HL-60 (cell line): Measurements from ENCODE around the gene GNAT2.
"Not testable (repeated sequence)": the region's sequence is repeated elsewhere in the genome, so short reads cannot be mapped to it uniquely, and the experiment has no call there.

Experiments used
- DNase-seq, 2 experiments: peaks; one replicate each; pipeline ENCODE4 v3.0.0-alpha.2; 2010 to 2020; ENCODE audit warnings: low read depth in 1 of 2, low spot score in 1 of 2
- H3K27ac ChIP-seq: fragments of 250-450 bp; sonication (Bioruptor Pico); replicated peaks from 2 replicates; pipeline ENCODE4 v1.5.1; 2020; ENCODE audit warnings: mild to moderate bottlenecking, moderate library complexity
- H3K27me3 ChIP-seq: fragments of 250-450 bp; sonication (Bioruptor Pico); 2 replicates; pipeline ENCODE4 v1.5.1; 2021; ENCODE audit warnings: mild to moderate bottlenecking, moderate library complexity; ENCODE audit not compliant: insufficient read depth, poor library complexity, severe bottlenecking
- H3K4me3 ChIP-seq: replicated peaks from 2 replicates; pipeline ENCODE4 v1.5.1; 2011; ENCODE audit warnings: mild to moderate bottlenecking, control low read depth, low read length; ENCODE audit not compliant: insufficient read depth
- GABPA ChIP-seq: IDR thresholded peaks from 2 replicates; pipeline ENCODE4 v1.6.1; 2012; ENCODE audit warnings: low read depth
- POLR2AphosphoS5 ChIP-seq: IDR thresholded peaks from 2 replicates; pipeline ENCODE4 v1.6.1; 2012; ENCODE audit warnings: low read depth
- REST ChIP-seq: IDR thresholded peaks from 2 replicates; pipeline ENCODE4 v1.6.1; 2012; ENCODE audit warnings: low read depth; ENCODE audit not compliant: insufficient replicate concordance
- SPI1 ChIP-seq: IDR thresholded peaks from 2 replicates; pipeline ENCODE4 v1.6.1; 2012; ENCODE audit warnings: low read depth, mild to moderate bottlenecking, borderline replicate concordance
- TF ChIP-seq, protein P1 (sequence below): IDR thresholded peaks from one replicate; pipeline ENCODE4 v1.5.1; 2011; ENCODE audit warnings: low read length, control low read depth, inconsistent platforms; ENCODE audit not compliant: insufficient read depth

Gene GNAT2

GRCh38 chr1:109664671-109665070 is 45.3 kb upstream of the GNAT2 start:
- DNase-seq = no peak
- TF ChIP-seq REST (no peak), GABPA (no peak), SPI1 (no peak), POLR2AphosphoS5 (no peak)
- TF ChIP-seq, protein P1, sequence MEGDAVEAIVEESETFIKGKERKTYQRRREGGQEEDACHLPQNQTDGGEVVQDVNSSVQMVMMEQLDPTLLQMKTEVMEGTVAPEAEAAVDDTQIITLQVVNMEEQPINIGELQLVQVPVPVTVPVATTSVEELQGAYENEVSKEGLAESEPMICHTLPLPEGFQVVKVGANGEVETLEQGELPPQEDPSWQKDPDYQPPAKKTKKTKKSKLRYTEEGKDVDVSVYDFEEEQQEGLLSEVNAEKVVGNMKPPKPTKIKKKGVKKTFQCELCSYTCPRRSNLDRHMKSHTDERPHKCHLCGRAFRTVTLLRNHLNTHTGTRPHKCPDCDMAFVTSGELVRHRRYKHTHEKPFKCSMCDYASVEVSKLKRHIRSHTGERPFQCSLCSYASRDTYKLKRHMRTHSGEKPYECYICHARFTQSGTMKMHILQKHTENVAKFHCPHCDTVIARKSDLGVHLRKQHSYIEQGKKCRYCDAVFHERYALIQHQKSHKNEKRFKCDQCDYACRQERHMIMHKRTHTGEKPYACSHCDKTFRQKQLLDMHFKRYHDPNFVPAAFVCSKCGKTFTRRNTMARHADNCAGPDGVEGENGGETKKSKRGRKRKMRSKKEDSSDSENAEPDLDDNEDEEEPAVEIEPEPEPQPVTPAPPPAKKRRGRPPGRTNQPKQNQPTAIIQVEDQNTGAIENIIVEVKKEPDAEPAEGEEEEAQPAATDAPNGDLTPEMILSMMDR = no peak
- Histone ChIP-seq H3K27ac (no peak overlapping the region), H3K4me3 (no peak overlapping the region), H3K27me3 (no peaks in the 10 kb centered on the region)

GRCh38 chr1:109661391-109661790 is 42.0 kb upstream of the GNAT2 start:
- TF ChIP-seq SPI1 = no peak
- TF ChIP-seq, protein P1 = no peak
- TF ChIP-seq GABPA = no peak
- DNase-seq = no peak
- Histone ChIP-seq H3K4me3 (no peak overlapping the region), H3K27me3 (no peaks in the 10 kb centered on the region), H3K27ac (no peak overlapping the region)

GRCh38 chr1:109660691-109661026 is 41.2 kb upstream of the GNAT2 start:
- not testable (repeated sequence) for H3K27ac ChIP-seq

DNA sequence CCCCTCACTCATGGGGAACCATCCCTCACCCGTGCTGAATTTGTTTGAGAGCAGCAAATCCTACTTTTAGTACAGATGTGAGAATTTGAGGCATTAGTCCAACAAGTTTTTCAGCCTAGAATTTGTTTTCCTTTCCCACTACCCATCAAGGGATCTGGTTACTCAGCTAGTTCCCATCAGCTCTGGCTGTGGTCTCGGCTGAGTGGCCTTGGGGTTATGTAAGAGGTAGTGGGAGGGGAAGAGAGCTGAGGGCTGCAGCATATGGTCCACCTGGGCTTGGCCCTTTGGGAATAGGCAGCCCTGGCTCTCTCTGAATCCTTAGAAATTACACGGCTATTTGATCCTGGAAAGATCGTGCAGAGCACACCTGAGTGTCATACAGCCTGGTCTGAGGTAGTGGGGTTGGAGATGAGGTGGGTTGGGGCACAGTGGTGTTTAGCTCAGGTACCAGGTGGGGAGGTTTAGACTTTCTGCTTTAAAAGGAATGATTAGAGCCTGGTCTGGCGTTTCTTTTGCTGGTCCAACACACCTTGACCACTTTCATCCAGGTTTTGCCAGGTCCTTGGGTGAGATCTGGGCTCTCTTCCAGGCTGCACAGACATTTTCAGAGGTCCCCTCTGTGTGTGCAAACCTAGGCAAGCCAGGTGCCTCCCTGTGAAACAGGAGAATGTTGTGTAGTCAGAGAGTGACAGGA is 40.7 kb upstream of the GNAT2 start:
- DNase-seq = peak in 1 of 2 experiments; percentile 63
- no peaks in the 10 kb centered on the region for H3K27me3 ChIP-seq
- TF ChIP-seq SPI1 = peak; percentile 2; the same call in 1 of the 2 replicates
- TF ChIP-seq, protein P1 = no peak
- H3K27ac ChIP-seq = no peak overlapping the region
- no peak overlapping the region for H3K4me3 ChIP-seq

More at GRCh38 chr1:109660691-109661026, 41.2 kb upstream of the GNAT2 start:
- peak; percentile 59; the same call in 1 of the 2 replicates for TF ChIP-seq SPI1
- H3K27me3 ChIP-seq, H3K4me3 ChIP-seq: not testable (repeated sequence)
- DNase-seq = peak in 1 of 2 experiments; percentile 48

DNA sequence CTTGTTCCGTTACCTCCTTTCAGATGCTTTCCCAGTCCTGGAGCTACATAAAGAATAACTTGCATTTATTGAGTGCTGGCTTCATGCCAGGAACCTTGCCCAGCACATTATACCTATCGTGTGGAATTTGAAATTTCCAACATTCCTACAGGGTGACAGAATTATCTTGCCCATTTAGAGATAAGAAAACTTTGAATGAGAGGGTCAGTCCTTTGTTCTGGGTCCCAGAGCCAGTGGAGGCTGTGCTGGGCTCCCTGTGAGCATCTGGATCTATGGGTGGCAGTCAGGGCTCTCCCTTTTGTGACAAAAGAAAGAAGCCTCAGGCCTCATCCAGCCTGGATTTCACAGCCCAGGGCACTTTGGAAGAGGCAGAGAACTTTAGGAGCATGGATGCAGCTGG is 39.7 kb upstream of the GNAT2 start:
- TF ChIP-seq POLR2AphosphoS5 (no peak), SPI1 (no peak), GABPA (no peak)
- no peaks in the 10 kb centered on the region for H3K27me3 ChIP-seq
- H3K27ac ChIP-seq = no peak overlapping the region
- no peak overlapping the region for H3K4me3 ChIP-seq
- no peak for DNase-seq
